Measurements from ENCODE around the gene MAP4K4.

MAP4K4 gene

DNA sequence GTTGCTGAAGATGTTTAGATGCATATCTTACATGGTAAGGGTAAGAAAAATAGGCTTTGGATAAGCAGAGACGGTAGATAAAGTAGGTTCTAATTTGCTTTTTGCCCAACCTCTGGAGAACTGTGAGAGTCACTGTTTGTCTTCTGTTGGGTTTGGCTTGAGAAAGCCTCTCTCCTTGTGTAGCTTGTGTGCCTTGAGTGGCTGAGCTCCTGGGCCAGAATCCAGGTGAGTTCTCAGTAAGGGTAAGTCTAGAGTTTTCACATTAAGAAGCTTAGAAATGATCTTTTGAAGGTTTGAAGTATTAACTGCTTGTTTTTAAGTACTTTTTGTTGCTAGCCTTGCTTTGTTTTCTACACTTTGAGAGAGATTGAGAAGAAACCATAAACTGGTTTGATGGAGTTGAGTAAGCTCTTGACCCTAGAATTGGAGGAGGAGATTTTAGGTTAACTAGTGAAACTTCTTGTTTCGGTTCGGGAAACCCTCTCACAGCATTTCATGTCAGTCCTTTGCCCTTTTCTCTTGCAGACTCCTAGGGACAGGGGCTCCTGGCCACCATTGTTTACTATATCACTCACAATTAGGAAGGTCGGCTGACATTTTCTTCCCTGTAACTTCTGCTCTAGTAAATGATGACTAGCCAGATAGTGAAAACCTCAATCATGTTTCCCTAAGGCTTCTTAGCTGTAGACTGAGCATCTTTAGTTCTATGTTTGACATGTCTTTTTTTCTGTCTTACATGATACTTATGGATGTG, 26.0 kb downstream of the MAP4K4 start:
- DNase-seq = no peak

DNA sequence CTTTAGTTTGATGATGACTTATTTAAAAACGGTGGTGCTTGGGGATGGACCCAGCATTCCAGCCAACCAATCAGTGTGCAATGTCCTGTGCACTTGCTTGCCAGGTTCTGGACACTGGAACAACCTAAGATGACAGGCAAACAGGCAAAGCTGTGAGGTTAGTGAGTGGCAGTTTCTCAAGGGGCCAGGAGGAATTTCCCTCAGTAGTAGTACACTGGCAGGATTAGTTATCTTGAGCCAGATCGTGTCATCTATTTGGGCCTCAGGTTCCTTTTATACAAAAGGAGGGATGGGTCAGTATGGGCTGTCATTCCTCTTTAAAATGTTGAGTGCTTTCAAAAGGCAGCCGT, 26.6 kb downstream of the MAP4K4 start:
- no peak for DNase-seq

DNA sequence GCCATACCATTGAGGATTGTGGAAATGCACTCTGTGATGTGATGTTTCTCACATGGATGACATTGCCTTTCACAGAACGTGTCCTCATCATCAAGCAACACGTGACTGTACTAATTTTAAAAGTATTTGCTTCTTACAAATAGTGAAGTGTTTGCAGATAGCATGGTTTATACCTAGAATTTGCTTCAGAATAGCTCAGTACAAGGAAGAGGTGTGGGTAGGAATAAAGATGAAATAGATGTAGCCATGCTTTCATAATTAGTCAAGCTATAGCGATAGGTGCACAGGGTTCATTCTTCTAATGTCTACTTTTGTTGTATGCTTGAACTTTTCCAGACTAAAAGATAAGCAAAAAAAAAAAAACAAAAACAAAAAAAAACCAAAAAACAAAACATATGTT, 27.5 kb downstream of the MAP4K4 start:
- no peak for DNase-seq

DNA sequence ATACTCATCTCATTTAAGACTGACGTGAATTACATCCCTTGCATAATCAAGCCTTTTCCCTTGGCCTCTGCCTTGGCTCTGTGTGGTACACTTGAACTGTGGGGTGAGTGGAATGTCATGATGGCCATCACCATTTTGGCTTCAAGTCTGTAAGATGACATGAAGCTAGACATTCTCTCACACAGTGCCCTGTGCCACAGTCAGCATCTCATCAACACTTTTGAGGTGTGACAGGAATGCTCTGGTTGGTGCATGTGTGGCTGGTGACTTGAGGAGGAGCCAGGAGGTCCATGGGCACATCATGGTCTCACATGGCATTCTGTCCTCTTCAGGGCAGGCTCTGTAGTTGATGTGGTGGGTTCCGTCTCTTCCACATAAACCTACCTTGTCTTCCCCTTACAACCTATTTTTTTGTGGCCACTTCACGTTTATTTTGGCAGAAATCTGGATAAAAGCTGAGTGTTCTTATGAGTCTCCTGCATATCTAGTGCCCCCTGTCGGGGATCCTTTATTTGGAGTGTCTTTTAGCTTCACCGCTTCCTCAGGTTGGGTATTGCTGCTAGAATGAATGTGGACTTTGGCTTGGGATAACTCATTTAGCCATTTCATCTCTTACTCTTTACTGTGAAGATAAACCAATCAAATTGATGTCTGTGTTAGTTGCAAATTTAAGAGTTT, 28.1 kb downstream of the MAP4K4 start:
- DNase-seq = no peak

DNA sequence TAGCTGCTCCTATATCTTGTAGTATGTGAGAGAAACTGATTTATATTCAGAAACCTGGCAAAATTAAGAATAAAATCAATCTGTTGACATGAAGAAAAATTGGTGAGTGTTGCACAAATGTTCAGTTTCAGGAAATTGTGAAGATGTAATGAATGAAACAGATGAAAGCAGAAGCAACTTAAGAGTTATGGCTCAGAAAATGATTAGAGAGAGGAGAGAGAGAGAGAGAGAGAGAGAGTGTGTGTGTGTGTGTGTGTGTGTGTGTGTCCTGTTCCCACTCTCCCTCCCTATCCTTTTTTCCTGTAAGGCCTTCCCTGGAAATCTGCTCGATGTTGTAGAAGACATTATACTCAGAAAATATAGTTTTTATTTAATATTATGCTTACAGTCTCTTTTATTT, 31.4 kb downstream of the MAP4K4 start:
- DNase-seq = no peak

DNA sequence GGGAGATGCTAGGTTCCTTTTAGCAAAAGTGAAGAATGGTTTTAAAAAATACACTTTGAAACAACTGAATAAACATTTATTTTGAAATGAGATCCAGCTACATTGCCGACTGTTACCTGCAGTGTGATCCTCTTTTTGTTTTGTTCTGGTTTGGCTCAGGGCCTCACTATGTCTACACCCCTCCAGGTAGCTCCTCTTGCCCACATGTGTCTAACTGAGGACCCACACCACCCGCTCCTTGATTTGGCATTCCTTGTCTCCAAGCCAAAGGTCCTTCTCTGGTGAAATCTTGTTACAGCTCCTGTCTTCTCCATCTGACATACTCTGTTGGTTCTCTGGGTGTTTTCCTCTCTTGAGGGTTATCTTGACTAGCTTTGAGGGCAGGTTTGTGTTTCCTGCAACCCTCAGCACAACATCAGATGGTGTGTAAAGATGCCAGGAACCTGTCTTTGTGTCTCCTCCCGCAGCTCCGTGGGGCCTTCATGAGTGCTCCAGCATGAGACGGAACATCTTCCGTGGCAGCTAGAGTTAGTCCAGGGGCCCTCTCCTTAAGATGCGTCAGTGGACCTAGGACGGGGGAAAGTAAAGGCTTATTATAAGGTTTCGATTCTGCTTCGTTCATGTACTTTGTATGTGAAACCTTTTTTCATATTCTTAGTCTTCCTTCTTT, 32.1 kb downstream of the MAP4K4 start:
- no peak for DNase-seq

DNA sequence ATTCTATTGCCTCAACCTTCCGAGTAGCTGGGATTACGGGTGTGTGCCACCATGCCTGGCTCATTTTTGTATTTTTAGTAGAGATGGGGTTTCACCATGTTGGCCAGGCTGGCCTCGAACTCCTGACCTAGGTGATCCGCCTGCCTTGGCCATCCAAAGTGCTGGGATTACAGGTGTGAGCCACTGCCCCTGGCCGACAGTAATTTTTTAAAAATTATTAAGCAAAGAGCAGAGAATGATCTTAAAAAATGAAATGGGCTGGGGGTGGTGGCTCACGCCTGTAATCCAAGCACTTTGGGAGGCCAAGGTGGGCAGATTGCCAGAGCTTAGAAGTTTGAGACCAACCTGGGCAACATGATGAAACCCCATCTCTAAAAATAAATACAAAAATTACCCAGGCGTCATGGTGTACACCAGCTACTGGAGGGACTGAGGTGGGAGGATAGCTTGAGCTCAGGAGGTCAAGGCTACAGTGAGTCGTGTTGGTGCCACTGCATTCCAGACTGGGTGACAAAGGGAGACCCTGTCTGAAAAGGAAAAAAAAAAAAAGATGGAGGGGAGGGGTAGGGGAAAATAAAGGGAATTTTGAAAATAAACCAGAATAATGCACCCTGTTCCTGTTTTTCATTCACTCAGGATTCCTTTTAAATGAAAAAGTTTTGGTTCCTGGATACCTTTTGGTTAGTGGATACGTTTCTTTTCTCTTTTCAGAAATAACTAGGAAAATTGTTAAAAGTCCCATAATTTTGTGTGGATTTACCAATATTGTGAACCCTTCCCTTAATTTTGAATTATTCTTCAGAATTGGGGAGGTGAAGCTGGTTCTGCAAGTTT, 33.9 kb downstream of the MAP4K4 start:
- no peak for DNase-seq

DNA sequence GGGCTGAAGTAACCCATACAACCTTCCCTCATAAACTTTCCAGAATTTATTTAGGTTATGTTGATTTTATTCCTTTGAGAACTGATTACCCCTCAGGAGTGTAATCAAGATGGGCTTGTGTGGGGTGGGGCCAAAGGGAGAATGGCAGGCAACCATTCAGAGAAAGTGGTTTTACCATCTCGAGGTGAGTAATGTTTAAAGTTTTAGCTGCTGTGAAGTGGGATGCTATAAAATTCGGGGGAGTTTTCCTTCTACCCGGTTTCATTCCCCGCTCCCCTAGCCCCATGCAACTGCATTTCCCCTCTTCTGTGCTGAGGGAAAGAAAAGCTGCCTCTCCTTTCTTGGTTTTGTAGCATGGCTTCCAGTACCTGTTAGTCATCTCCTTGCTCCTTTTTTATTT, 34.7 kb downstream of the MAP4K4 start:
- no peak for DNase-seq

DNA sequence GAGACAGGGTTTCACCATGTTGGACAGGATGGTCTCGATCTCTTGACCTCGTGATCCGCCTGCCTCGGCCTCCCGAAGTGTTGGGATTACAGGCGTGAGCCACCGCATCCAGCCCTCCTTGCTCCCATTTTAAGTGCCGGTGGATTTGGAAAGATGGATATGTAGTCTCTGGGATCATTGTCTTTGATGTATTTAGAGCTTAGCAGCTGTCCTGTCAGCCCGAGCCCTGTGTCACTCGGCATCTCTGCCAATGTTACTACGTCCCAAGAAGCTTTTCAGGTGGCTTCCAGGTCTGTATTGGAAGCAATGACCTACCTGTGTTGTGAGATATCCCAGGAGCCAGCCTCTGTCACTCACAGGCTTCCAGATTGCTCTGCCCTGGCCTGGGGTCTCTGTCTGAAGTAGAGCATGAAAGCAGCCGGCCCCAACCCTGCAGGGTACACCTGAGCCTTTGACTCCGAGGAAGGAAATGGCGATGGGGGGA, 35.3 kb downstream of the MAP4K4 start:
- no peak for DNase-seq

DNA sequence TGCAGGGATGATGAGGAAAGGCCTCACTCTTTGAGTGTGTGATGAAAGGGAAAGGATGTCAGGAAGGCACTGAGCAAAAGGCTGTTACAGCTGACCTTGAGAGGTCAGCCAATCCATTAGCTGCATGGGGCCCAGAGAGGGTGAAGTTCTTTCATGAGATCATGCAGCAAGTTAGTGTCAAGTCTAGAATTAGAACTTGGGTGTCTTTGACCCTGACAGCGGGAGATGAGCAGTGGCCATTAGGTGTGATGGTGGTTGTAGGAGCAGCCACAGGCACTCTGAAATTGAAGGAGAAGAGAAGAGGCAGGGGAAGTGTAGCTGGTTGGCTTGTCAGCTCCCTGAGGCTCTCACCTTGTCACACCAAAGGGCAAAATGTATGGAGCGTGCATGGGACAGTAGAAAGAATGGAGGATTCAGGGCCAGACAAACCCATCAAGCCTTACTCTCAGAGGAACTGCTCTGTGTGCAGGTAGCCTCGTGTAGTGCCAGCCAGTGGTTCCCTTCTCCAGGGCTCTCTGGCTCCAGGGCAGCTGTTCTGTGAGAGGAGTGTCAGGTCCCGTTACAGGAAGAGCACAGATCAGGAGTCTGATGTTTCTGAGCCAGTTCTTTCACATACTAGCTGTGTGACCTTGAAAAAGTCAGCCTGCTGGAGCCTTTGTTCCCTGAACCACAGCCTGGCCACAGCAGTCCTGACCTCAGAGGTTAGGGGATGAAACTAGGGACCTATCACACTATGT, 35.9 kb downstream of the MAP4K4 start:
- no peak for DNase-seq

DNA sequence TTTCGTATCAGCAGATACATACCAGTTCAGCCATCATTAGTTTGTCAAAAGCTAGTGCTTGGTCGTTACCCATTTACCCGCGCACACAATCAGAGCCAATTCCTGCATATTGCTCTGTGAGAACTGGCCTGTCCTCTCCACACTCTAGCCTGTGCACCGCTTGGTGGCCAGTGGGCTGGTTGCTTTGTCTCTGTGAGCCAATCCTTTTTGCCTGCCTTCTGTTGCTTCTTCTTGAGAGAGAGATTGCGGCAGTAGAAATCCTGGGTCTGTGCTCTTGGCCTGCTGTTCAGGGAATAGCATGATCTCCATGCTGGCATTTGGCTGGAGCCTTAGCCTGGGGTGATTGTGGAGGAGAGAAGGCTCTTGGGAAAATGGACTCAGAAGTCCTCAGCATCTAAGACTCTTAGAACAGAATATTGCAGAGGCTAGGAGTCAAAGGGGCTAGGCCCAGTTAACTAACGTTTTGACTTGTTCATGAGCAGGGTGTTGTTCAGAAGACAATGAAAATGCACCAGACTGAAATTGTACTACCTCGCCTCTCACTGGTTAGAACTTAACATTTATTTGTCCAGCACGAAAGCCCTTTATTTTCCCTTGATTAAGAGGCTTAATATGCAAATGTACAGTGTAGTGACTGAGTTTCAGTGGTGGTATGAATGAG, 37.1 kb downstream of the MAP4K4 start:
- DNase-seq = no peak

DNA sequence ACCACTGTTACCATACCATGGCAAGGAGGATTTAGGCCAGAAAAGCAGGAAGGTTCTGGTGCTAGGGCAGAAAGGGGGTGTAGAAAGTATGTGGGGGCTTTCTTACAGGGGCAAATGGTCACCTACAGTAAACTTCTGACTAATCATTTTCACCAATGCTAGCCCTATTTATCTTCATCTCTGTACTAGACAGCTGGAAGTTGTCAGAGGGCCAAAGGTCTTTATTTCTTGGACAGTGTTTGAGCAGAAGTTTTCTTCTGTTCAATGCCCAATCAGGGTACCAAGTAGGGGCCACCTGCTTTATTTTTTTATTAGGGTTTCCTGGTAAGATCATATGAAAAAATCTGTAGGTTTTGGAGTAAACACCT, 37.6 kb downstream of the MAP4K4 start:
- DNase-seq = no peak

DNA sequence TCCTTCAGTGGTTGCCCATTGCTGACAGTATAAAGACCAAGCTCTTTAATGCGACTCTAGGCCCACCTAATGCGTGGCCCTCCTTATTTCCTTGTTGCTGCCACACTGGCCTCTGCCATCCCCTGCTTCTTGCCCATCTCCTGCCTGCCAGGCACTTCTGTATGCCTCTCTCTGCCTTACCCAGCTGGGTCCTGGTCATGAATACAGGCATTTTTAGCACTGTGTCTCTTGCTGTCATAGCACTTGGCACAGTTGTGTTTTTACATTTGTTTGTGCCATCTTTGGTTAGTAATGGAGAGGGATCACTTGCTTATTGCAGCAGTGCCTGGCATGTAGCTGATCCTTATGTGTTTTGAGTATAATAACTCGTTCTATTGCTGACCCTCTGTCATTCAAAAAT, 38.7 kb downstream of the MAP4K4 start:
- DNase-seq = no peak

DNA sequence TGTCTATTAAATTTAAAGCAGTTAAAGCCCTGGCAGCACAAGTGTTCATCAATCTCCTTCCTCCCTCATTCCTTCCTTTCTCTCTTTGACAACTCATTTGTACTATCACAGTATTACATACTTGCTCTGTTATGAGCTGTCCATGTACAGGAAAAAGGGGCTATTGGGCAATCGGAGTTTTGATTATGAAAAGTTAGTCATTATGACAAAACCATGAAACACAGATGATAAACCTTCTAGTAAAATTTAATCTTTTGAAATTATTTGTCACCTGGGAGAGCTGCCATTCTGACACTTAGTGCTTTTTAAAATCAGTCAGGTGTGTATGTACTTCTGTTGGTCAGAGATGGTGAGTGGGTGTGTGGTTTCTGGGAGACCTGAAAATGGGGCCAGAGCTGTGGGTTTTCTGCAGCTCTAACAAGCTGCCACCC, 39.4 kb downstream of the MAP4K4 start:
- DNase-seq = no peak

DNA sequence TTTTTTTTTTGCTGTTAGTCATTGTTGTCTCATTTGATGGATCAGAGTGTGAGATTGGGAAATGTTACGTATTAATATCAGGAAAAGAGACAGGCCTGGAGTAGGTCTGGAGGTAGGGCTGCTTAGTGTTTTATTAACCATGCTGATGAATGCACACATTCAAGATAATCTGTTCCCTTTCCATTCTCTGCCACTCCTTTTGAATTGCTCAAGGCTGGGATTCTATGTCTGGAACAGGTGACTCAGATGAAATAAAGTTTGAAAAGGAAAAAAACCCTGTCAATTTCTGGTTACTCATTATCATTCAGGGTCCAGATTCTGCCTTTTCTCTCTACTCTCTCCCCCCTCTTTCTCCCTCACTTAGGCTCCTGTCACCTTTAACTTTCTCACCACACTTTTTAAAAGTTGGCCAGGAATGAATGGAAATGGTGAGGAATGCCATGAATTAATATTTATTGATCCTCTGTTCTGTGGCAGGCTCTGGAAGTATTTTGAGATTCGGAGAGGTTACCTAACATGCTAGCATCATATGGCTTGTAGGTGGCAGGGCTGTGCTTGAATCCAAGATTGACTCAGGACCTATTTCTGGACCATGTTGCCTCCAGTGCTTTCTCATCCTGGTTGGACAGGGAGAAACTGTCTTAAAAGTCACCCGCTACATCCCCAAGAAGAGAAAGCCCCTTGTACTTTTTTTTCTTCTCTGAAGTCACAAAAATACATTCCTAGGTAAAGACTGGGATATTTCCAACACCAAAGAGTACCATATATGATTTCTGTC, 40.2 kb downstream of the MAP4K4 start:
- no peak for DNase-seq

DNA sequence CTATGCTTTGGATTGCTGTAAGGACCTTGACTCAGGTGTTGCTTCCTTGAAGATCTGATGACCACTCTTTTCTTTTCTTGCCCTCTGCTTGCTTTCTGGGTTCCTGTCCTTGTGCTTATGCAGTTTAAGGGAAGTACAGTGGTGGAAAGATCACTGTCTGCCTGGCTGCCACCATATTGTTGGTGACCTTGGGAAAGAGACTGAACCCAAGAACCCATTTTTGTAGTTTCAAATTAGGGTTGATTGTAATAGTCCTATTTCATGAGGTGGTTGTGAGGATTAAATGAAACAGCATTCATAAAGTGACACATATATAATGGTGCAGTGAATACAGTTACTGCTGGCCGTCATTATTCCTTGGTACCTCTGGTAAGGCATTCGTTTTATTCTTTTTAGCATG, 41.1 kb downstream of the MAP4K4 start:
- DNase-seq = no peak

DNA sequence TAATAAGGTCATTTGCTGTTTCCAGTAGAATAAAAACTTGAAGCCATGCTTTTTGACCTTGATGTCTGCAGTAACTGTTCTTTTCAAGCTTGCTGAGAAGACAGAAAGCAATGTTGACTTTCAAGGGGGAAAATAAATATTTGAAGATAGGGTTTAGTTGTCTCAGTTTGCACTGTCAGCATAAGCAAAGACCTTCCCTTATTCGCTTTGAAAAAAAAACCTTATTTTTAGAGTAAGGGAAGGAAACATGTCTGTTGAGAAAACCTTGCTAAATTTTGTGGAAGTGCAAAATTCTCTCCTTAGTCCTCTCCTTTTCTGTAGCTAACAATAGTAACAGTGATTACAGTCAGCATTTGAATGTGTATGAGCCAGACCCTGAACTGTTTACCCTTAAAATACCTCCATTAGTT, 43.1 kb downstream of the MAP4K4 start:
- DNase-seq = no peak

DNA sequence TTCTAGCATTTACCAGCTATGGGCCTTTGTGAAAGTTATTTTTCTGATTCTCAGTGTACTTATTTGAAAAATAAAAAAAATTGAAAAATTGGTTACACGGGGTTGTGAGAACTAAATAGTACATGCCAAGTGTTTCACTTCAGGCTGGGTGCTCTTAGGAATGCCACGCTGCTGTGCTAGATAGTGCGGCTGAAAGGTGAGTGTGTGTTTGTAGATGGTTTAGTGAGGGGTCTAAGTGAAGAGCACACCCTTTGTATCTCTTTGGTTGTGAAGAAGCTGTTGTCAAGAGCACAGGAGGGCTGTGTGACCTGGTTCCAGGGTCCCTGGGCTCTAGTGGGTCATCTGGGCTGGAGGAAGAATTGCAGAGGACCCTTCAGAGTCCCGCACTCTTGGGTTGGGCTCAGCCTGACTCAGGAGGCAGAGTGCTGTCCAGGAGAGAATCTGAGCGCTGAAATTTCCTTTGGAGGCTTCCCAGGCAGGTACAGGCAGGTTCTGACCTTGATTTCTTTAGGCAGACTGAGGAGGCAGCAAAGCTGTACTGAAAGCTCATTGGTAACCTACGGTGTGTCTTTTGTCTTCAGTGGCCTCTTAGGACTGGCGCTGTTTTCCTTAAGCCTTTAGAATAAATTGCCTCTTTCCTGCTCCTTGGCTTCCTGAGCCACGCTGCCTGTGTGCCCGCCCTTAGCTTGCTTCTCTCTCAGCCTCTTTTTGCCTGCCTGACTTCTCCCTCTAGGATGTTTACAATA, 44.4 kb downstream of the MAP4K4 start:
- DNase-seq = no peak

DNA sequence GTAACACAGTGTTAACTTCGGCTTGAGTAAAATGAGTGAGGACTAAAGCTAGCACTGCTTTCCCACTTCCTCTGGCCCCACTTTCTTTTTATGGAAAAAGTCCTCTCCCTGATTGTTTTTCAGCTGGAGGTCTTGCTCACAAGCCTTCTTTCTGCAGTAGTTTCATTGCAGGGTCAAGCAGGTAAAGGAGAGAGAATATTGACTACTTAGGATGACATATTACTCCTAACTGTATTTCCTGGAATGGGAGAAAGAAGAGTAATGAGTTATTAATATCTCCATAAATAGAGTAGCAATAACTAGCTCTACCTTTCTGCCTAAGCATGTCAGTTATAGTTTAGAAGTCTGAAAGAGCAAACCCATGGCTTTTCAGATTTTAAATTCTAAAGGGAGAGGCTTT, 45.0 kb downstream of the MAP4K4 start:
- no peak for DNase-seq

DNA sequence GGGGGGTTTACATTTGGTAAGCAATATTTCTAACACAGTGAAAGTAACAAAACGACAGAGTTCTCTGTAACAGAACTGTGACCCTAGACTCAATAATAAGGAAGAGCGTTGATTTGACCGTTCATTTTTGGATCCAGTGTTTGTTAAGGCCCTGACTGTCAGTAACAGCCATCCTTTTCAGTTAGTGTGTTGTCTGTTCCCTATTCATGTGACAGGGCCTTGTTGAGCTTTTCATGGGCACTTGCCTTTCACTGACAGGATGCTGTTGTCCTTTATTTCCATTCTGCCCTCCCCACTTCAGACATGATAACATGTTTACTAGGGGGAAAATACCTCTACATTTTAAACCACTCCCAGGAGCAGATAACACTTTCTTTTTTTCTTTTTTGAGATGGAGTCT, 45.8 kb downstream of the MAP4K4 start:
- no peak for DNase-seq

All from GOT3 (cell line).